GM12891 (cell line): ENCODE data around the gene RETN.

Experiments
- POLR2A ChIP-seq: IDR thresholded peaks from 2 replicates; pipeline ENCODE4 v1.6.1; 2011; ENCODE audit warnings: low read depth, low read length, control low read depth
- POLR2AphosphoS5 ChIP-seq: IDR thresholded peaks from 2 replicates; pipeline ENCODE4 v1.6.1; 2011; ENCODE audit warnings: low read depth, low read length, control low read depth

- TF ChIP-seq POLR2A, result no peak
- TF ChIP-seq POLR2AphosphoS5, result no peak
These were observed 16.7 kb upstream of the RETN start for GRCh38 chr19:7652061-7652641.
